HepG2 (cell line): ENCODE data around the gene CCBE1. TPM values are rescaled to one million over a fixed set of nuclear protein-coding genes. Genes with fewer than 3 reads are reported as not detected.

ENCODE experiments used
- ATAC-seq: fragments of 200-7000 bp; cut with Tn5 transposase; 3 replicates; pipeline ENCODE4 v1.9.1; 2020; ENCODE audit warnings: mild to moderate bottlenecking, moderate library complexity
- BruUV-seq: library from RNA; stranded (reverse); fragments of 400-500 nt; replicated peaks from 2 replicates; lab custom pipeline; 2021; lab: Mats Ljungman, UMichigan
- CTCF ChIA-PET: fragments of 300-600 bp; formaldehyde crosslinking; extraction: SDS; loops from one replicate; lab custom pipeline; 2021; ENCODE audit warnings: low total read pairs, inconsistent platforms, low intra/inter-chr PET ratio; lab: Yijun Ruan, JAX
- POLR2A ChIA-PET: fragments of 350-600 bp; sonication (Branson Sonifier 250); formaldehyde crosslinking; loops from one replicate; lab custom pipeline; 2020; ENCODE audit warnings: antibody characterized with exemption, inconsistent platforms; lab: Yijun Ruan, JAX
- DNase-seq: peaks from one replicate; pipeline ENCODE4 v3.0.0-alpha.2; 2015; ENCODE audit warnings: low spot score
- FAIRE-seq: peaks from 3 replicates; lab custom pipeline; 2011; peaks lifted over from hg19 to GRCh38; lab: Jason Lieb, UNC
- H2AFZ ChIP-seq: one replicate; pipeline ENCODE4 v1.6.1; 2011; ENCODE audit warnings: low read length, inconsistent platforms
- H3K27ac ChIP-seq: fragments of 300-600 bp; 3 replicates; pipeline ENCODE4 v1.8.0; 2011; ENCODE audit warnings: mixed run types, mild to moderate bottlenecking, mixed read lengths, low read length, inconsistent platforms; ENCODE audit not compliant: insufficient read depth; ENCODE audit errors: extremely low read length
- H3K27me3 ChIP-seq, 2 experiments: fragments of 200-600 bp in 1 of 2; 2 replicates in 1 of 2; 3 replicates in 1 of 2; pipeline versions ENCODE4 v1.6.0 to v1.8.0; 2011; ENCODE audit warnings: low read length in 2 of 2, mild to moderate bottlenecking in 2 of 2, moderate library complexity in 2 of 2, inconsistent platforms in 1 of 2; ENCODE audit not compliant: insufficient read depth in 2 of 2, control insufficient read depth in 1 of 2
- H3K36me3 ChIP-seq, 2 experiments: fragments of 200-600 bp in 1 of 2; replicated peaks in 1 of 2; 2 replicates in 1 of 2; 3 replicates in 1 of 2; pipeline versions ENCODE4 v1.5.1 to v1.8.0; 2011; ENCODE audit warnings: low read length in 2 of 2, inconsistent platforms in 1 of 2; ENCODE audit not compliant: insufficient read depth in 2 of 2, control insufficient read depth in 1 of 2
- H3K4me1 ChIP-seq: 2 replicates; pipeline ENCODE4 v1.5.1; 2012; ENCODE audit warnings: low read length, inconsistent platforms; ENCODE audit not compliant: insufficient read depth
- H3K4me2 ChIP-seq: 2 replicates; pipeline ENCODE4 v1.6.0; 2011; ENCODE audit warnings: low read depth, low read length, inconsistent platforms
- H3K4me3 ChIP-seq, 3 experiments: fragments of 200-600 bp in 1 of 3; sonication (generic), shearing (Covaris generic) in 1 of 3; replicated peaks in 1 of 3; 2 replicates each; pipeline ENCODE4 v1.5.1; 2011 to 2016; ENCODE audit warnings: low read length in 3 of 3, inconsistent platforms in 2 of 3, low read depth in 2 of 3, mild to moderate bottlenecking in 2 of 3, control low read depth in 1 of 3, mixed read lengths in 1 of 3; ENCODE audit not compliant: insufficient read depth in 1 of 3
- H3K79me2 ChIP-seq: one replicate; pipeline ENCODE4 v1.6.1; 2011; ENCODE audit warnings: low read length, inconsistent platforms; ENCODE audit not compliant: insufficient read depth
- H3K9ac ChIP-seq: 2 replicates; pipeline ENCODE4 v1.6.0; 2011; ENCODE audit warnings: mild to moderate bottlenecking, low read depth, low read length, inconsistent platforms; ENCODE audit not compliant: insufficient read depth
- H3K9me3 ChIP-seq: 2 replicates; pipeline ENCODE4 v1.5.1; 2012; ENCODE audit warnings: mild to moderate bottlenecking, low read length
- H4K20me1 ChIP-seq: 2 replicates; pipeline ENCODE4 v1.6.0; 2011; ENCODE audit warnings: inconsistent platforms, mild to moderate bottlenecking, low read length, moderate library complexity; ENCODE audit not compliant: insufficient read depth
- AHR ChIP-seq: IDR thresholded peaks from 2 replicates; pipeline ENCODE4 v1.6.1; 2018; ENCODE audit warnings: missing genetic modification reagents, missing compliant biosample characterization
- CAMTA2 ChIP-seq: sonication (generic); formaldehyde crosslinking; IDR thresholded peaks from 2 replicates; pipeline ENCODE4 v1.4.0; 2020; ENCODE audit warnings: mild to moderate bottlenecking, missing genetic modification reagents, borderline replicate concordance
- FOXA3 ChIP-seq: IDR thresholded peaks from 2 replicates; pipeline ENCODE4 v1.6.1; 2016; ENCODE audit warnings: missing genetic modification reagents, missing compliant biosample characterization
- GTF2F1 ChIP-seq: fragments of 150-350 bp; IDR thresholded peaks from 2 replicates; pipeline ENCODE4 v1.6.1; 2014; ENCODE audit warnings: low read length
- LCORL ChIP-seq, 2 experiments: fragments of 450-650 bp in 1 of 2; sonication (generic) in 1 of 2; formaldehyde crosslinking in 1 of 2; IDR thresholded peaks; 2 replicates each; pipeline versions ENCODE4 v1.5.0 to v1.6.1; 2017 to 2020; ENCODE audit warnings: antibody characterized with exemption in 1 of 2, missing genetic modification reagents in 1 of 2
- WGBS: methylation state at CpG from one replicate; pipeline ENCODE4 v1.1.6; 2017; ENCODE audit warnings: low lambda C conversion rate; 5-methylcytosine and 5-hydroxymethylcytosine counted together
- in situ Hi-C: cut with HindIII; loops from 2 replicates; pipeline ENCODE4 v1.10.0; 2017; ENCODE audit warnings: low pct_unique_long_range_greater_than_20kb; ENCODE audit not compliant: extremely low pct_ligation_motif_present
- intact Hi-C: fragments of 100-400 bp; cut with micrococcal nuclease; formaldehyde crosslinking; loops from one replicate; pipeline ENCODE4 v1.10.0; 2022; ENCODE audit not compliant: unreplicated experiment
- polyA plus RNA-seq, 8 experiments: library from polyadenylated mRNA; depleted of rRNA in 3 of 8; stranded (reverse) in 7 of 8; unstranded in 1 of 8; fragments of >200 nt; fragmentation: Illumina TruSeq in 4 of 8; extraction: Trizol in 4 of 8; gene quantifications; 2 replicates each; pipeline versions ENCODE4 v1.2.1 to v1.2.3, GENCODE V29; 2011 to 2016; ENCODE audit warnings: low read depth in 4 of 8, missing spikeins in 1 of 8, mixed read lengths in 1 of 8; ENCODE audit not compliant: insufficient read depth in 1 of 8
- total RNA-seq, 5 experiments: library from RNA; depleted of rRNA; stranded (reverse); fragments of >200 nt; fragmentation: Illumina TruSeq; extraction: Trizol; gene quantifications; 2 replicates each; pipeline ENCODE4 v1.2.3, GENCODE V29; 2016; ENCODE audit warnings: low read depth in 1 of 5
- TF ChIP-seq, protein P1 (sequence below): sonication (generic); formaldehyde crosslinking; IDR thresholded peaks from 2 replicates; pipeline ENCODE4 v1.4.0; 2020; ENCODE audit warnings: missing genetic modification reagents, mild to moderate bottlenecking, borderline replicate concordance
- TF ChIP-seq, protein P2 (sequence below): sonication (generic); formaldehyde crosslinking; IDR thresholded peaks from 2 replicates; pipeline ENCODE4 v1.5.1; 2020; ENCODE audit warnings: mild to moderate bottlenecking, missing genetic modification reagents
- TF ChIP-seq, protein P3 (sequence below): sonication (generic); formaldehyde crosslinking; IDR thresholded peaks from 2 replicates; pipeline ENCODE4 v1.8.1; 2023; ENCODE audit warnings: mild to moderate bottlenecking, inconsistent platforms, moderate library complexity, missing genetic modification reagents, borderline replicate concordance
- TF ChIP-seq, protein P4 (sequence below): IDR thresholded peaks from 2 replicates; pipeline ENCODE4 v1.6.1; 2016; ENCODE audit warnings: missing compliant biosample characterization, missing genetic modification reagents, borderline replicate concordance
- TF ChIP-seq, protein P5 (sequence below): sonication (generic); formaldehyde crosslinking; IDR thresholded peaks from 2 replicates; pipeline ENCODE4 v1.8.0; 2022; ENCODE audit warnings: missing genetic modification reagents, low read depth, mild to moderate bottlenecking, borderline replicate concordance
- TF ChIP-seq, protein P6 (sequence below): IDR thresholded peaks from 2 replicates; pipeline ENCODE4 v1.6.1; 2016

The CCBE1 gene
- total and polyA plus RNA-seq, 2 of the 13 experiments (the other 11 are each of a cell fraction or from before 2014, with no cell fraction given), result not detected

DNA sequence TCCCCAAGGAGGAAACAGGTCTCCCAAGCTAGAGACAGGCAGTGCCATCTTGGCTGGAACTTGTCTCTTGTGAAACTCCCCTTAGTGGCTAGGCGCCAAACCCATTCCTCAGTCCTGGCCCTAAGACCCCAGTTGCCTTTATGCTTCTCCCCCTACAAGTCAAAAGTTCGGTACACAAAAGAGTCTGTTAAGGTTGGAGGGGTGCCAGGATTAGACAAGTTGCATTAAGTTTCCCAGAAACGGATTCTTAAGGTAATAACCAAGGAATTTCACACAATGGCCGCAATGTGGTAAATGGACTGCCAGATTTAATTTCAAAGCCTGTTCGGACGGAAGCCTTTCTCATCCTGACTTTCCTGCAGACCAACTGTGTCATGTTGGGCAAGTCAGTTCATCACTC lies 80.7 kb downstream of the CCBE1 start:
- Histone ChIP-seq H2AFZ (no peak overlapping the region), H3K27ac (no peak overlapping the region), H4K20me1 (no peaks in the 10 kb centered on the region), H3K27me3 (peaks cover 0 to 17% of the 10 kb centered on the region in 2 experiments; a peak in 2 of 5 replicates), H3K9me3 (no peaks in the 10 kb centered on the region), H3K4me3 (no peak overlapping the region), H3K79me2 (no peaks in the 10 kb centered on the region), H3K4me2 (no peak overlapping the region), H3K9ac (no peak overlapping the region), H3K4me1 (no peaks in the 10 kb centered on the region), H3K36me3 (no peaks in the 10 kb centered on the region)
- 12% methylated on average over 6 of the region's 6 CpGs for WGBS
- intact Hi-C loops, result loop anchor here (10.0 kb wide), 1 partner anchor 162 kb away; no protein-coding TSS in a partner anchor
- CTCF ChIA-PET, result no interaction called here
- DNase-seq, result no peak
- ATAC-seq, result no peak
- in situ Hi-C loops, result no loop called here
- no peak for FAIRE-seq
- POLR2A ChIA-PET, result no interaction called here
- BruUV-seq, result no TSS peak
- TF ChIP-seq, protein P1, sequence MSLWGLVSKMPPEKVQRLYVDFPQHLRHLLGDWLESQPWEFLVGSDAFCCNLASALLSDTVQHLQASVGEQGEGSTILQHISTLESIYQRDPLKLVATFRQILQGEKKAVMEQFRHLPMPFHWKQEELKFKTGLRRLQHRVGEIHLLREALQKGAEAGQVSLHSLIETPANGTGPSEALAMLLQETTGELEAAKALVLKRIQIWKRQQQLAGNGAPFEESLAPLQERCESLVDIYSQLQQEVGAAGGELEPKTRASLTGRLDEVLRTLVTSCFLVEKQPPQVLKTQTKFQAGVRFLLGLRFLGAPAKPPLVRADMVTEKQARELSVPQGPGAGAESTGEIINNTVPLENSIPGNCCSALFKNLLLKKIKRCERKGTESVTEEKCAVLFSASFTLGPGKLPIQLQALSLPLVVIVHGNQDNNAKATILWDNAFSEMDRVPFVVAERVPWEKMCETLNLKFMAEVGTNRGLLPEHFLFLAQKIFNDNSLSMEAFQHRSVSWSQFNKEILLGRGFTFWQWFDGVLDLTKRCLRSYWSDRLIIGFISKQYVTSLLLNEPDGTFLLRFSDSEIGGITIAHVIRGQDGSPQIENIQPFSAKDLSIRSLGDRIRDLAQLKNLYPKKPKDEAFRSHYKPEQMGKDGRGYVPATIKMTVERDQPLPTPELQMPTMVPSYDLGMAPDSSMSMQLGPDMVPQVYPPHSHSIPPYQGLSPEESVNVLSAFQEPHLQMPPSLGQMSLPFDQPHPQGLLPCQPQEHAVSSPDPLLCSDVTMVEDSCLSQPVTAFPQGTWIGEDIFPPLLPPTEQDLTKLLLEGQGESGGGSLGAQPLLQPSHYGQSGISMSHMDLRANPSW, result no peak
- TF ChIP-seq, protein P2, sequence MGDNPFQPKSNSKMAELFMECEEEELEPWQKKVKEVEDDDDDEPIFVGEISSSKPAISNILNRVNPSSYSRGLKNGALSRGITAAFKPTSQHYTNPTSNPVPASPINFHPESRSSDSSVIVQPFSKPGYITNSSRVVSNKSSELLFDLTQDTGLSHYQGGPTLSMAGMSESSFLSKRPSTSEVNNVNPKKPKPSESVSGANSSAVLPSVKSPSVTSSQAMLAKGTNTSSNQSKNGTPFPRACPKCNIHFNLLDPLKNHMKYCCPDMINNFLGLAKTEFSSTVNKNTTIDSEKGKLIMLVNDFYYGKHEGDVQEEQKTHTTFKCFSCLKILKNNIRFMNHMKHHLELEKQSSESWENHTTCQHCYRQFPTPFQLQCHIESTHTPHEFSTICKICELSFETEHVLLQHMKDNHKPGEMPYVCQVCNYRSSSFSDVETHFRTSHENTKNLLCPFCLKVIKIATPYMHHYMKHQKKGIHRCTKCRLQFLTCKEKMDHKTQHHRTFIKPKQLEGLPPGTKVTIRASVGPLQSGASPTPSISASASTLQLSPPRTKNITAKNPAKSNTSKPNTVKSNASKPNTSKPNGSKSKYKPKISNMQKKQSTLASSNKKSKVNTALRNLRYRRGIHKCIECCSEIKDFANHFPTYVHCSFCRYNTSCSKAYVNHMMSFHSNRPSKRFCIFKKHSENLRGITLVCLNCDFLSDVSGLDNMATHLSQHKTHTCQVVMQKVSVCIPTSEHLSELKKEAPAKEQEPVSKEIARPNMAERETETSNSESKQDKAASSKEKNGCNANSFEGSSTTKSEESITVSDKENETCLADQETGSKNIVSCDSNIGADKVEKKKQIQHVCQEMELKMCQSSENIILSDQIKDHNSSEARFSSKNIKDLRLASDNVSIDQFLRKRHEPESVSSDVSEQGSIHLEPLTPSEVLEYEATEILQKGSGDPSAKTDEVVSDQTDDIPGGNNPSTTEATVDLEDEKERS (CRISPR knock-in tag), result no peak
- TF ChIP-seq, protein P3, sequence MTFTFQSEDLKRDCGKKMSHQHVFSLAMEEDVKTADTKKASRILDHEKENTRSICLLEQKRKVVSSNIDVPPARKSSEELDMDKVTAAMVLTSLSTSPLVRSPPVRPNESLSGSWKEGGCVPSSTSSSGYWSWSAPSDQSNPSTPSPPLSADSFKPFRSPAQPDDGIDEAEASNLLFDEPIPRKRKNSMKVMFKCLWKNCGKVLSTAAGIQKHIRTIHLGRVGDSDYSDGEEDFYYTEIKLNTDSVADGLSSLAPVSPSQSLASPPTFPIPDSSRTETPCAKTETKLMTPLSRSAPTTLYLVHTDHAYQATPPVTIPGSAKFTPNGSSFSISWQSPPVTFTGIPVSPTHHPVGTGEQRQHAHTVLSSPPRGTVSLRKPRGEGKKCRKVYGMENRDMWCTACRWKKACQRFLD (CRISPR knock-in tag), result no peak
- TF ChIP-seq CAMTA2 (CRISPR knock-in tag), result no peak
- TF ChIP-seq, protein P4, sequence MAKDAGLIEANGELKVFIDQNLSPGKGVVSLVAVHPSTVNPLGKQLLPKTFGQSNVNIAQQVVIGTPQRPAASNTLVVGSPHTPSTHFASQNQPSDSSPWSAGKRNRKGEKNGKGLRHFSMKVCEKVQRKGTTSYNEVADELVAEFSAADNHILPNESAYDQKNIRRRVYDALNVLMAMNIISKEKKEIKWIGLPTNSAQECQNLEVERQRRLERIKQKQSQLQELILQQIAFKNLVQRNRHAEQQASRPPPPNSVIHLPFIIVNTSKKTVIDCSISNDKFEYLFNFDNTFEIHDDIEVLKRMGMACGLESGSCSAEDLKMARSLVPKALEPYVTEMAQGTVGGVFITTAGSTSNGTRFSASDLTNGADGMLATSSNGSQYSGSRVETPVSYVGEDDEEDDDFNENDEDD (CRISPR knock-in tag), result no peak
- no peak for TF ChIP-seq GTF2F1
- TF ChIP-seq AHR, result no peak
- TF ChIP-seq, protein P5, sequence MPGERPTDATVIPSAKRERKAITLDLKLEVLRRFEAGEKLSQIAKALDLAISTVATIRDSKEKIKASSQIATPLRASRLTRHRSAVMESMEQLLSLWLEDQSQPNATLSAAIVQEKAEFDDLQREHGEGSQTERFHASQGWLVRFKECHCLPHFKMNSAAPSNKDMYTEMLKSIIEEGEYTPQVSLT (CRISPR knock-in tag), result no peak
- no peak for TF ChIP-seq FOXA3
- no peak for TF ChIP-seq LCORL (IDR thresholded peaks at IDR 0.05)
- no peak for TF ChIP-seq LCORL (CRISPR knock-in tag; IDR thresholded peaks at IDR 0.05)
- TF ChIP-seq, protein P6, sequence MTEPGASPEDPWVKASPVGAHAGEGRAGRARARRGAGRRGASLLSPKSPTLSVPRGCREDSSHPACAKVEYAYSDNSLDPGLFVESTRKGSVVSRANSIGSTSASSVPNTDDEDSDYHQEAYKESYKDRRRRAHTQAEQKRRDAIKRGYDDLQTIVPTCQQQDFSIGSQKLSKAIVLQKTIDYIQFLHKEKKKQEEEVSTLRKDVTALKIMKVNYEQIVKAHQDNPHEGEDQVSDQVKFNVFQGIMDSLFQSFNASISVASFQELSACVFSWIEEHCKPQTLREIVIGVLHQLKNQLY (CRISPR knock-in tag), result no peak
